Suppressor macrophage (primary cell): ENCODE data around the gene PYDC2.
"Not testable (repeated sequence)": the region's sequence is repeated elsewhere in the genome, so short reads cannot be mapped to it uniquely, and the experiment has no call there.

Experiments used
- DNase-seq, 4 experiments: peaks; one replicate each; pipeline ENCODE4 v3.0.0-alpha.2; 2020 to 2022

Gene PYDC2

DNA sequence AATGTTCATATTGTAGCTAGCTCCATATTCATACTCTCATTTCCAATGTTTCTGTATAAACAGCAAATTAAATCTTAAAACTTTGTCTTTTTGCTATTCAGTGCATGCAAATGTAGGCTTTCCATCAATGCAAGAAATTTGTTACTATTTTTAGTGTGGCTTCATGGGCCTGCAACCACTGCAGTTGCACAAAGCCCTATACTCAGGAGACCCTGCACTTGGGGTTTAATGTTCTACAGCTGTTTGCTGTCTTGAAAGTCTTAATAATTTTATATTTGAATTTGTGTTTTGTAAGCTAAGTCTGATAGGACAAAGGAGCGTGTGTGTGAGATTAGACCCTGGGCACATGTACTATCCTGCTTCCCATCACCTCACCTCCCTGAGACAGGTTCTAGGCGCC is 9.6 kb downstream of the PYDC2 start:
- DNase-seq: no peak

- no peak for DNase-seq
These were observed 12.8 kb downstream of the PYDC2 start for GRCh38 chr3:191473661-191474198.

DNA sequence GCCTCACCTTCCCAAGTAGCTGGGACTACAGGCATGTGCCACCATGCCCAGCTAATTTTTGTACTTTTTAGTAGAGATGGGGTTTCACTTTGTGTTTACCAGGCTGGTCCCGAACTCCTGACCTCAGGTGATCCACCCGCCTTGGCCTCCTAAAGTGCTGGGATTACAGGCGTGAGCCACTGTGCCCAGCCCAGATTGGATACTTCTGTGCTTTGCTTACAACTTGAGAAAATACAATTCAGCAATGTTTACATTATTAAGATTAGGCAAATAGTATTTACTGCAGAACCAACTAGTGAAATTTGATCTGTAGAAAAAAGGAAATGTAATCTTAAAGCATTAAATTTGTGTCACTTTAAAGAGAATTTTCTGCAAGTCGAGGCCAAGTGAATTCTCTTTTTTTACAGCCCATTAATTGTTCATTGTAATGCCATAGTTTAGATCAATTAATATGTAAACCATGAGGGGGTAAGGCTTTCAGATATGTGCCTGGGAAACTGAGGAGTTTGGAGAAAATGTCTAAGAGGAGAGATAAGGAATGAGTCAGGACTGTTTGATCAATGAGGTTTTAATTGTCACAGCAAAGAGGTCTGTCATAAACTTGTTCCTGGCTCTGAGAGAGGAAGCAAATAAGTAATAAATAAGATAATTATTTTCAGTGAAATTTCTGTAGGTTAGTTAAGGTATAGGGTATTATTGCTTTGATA is 15.3 kb downstream of the PYDC2 start:
- no peak for DNase-seq

GRCh38 chr3:191483994-191484393 is 23.0 kb downstream of the PYDC2 start:
- DNase-seq: not testable (repeated sequence)

GRCh38 chr3:191484461-191484860 is 23.5 kb downstream of the PYDC2 start:
- no peak for DNase-seq

DNA sequence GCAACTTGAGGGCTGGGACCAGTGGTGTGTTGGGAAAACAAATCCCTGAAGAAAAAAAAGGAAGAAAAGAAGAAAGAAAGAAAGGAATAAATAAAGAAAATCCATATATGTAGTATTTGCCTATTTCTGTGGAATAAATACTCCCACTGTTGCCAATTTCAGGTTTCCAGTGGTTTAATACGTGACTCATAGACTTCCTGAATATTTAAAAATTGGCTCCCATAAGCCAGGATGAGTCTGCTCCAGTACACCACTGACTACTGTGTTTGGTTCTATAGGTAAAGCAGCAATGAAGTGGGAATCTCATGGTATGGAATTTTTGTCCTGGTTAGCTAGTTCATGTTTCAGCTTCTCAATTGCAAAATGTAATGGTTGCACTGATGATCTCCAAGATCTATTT is 31.6 kb downstream of the PYDC2 start:
- no peak for DNase-seq

GRCh38 chr3:191493336-191493735 is 32.4 kb downstream of the PYDC2 start:
- no peak for DNase-seq

GRCh38 chr3:191499307-191500080 is 38.5 kb downstream of the PYDC2 start:
- DNase-seq: no peak

- DNase-seq: no peak
These were observed 39.9 kb downstream of the PYDC2 start for GRCh38 chr3:191500892-191501291.

DNA sequence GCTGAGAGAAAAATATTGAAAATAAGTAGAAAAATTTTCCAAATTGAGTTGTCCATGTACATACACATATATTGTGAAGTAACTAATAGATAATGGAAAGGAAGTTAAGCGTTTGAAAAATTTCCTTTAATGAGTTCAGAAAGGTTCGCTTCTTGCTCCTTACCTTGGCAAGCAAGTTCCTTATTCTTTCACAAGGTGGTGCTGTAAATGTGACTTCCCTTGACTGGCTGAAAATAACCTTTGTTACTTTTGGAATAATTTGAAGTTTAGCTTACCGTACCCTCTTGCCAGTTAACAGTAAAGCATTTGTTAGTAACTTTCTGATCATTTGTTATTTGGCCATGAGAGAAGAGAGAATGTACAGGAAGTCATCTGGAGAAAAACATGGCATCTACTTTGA is 41.6 kb downstream of the PYDC2 start:
- DNase-seq: no peak

DNA sequence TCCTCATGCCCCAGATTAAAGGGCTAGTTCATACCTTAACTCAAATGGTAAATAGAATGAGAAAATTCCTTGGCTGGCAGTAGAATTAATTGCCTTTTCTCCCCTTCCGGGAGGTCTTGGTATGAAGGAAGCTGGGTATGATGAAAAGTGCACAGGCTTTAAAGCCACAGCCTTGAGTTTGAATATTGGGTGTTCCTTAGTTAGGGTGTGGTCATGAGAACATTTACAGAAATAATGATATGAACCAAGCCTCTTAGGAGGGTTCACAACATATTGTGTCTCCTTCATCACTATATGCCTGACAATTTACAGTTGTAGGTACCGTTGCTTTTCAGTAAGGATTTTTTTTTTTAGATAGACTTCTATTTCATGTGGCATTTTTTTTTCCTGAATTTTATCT is 48.1 kb downstream of the PYDC2 start:
- no peak for DNase-seq
